Esophagus squamous epithelium (tissue), 4 donors: ENCODE results near the gene VWA8.

Experiments
- CTCF ChIP-seq, 6 experiments: fragments of 450-650 bp in 4 of 6; fragments of 200-600 bp in 2 of 6; sonication (generic) in 2 of 6; IDR thresholded peaks; one replicate each; pipeline ENCODE4 v1.5.1; 2016 to 2019; ENCODE audit warnings: antibody characterized with exemption in 6 of 6, mild to moderate bottlenecking in 4 of 6, moderate library complexity in 4 of 6
- POLR2A ChIP-seq, 4 donors: fragments of 450-650 bp; IDR thresholded peaks; one replicate each; pipeline ENCODE4 v1.6.1; 2017; ENCODE audit warnings: antibody characterized with exemption in 4 of 4, mild to moderate bottlenecking in 4 of 4, moderate library complexity in 3 of 4

GRCh38 chr13:41624041-41624440, 336.9 kb downstream of the VWA8 start:
- TF ChIP-seq POLR2A (IDR thresholded peaks at IDR 0.05) (no peak), CTCF (IDR thresholded peaks at IDR 0.05) (no peak)
